ENCODE data around the gene COIL. TPM values are rescaled to one million over a fixed set of nuclear protein-coding genes. Genes with fewer than 3 reads are reported as not detected.
"Not testable (repeated sequence)": the region's sequence is repeated elsewhere in the genome, so short reads cannot be mapped to it uniquely, and the experiment has no call there.

COIL gene
- total and polyA plus RNA-seq, 2 experiments from 2014 or later, result 10.5 to 10.9 TPM

DNA sequence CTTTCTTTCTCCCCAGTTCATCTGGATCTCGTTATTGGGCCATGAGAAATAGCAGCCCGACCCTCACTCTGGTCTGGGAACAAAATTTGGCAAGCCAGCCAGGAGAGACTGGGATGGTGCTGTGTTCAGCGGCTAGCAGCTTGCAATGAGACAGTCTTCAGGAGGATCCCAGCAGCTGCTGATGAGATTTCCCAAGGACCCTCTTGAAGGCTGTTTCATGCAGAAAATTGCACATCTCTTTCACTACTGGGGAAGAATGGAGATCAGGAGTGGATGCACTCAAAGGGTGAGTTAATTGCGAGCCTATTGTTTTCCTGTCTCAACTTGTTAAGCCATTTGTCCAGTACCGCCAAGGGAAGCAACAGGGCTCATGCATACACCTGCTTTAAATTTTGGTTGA, 5.5 kb upstream of the COIL start:
- Histone ChIP-seq H3F3A (ENCODE audit: insufficient read depth) (no peaks in the 10 kb centered on the region), H3K36me3 (ENCODE audit: low read depth) (no peaks in the 10 kb centered on the region), H3K27me3 (replicated peaks; ENCODE audit: insufficient read depth) (no peaks in the 10 kb centered on the region), H3K79me2 (ENCODE audit: insufficient read depth) (no peaks in the 10 kb centered on the region), H3K9ac (no peak overlapping the region), H4K20me1 (ENCODE audit: insufficient read depth) (no peaks in the 10 kb centered on the region), H2AFZ (no peak overlapping the region), H3K4me3 (no peak overlapping the region), H3K4me1 (ENCODE audit: insufficient read depth) (no peaks in the 10 kb centered on the region), H3K4me2 (ENCODE audit: unreplicated experiment) (no peak overlapping the region), H3K27ac (no peak overlapping the region), H3K9me2 (ENCODE audit: insufficient read depth) (no peaks in the 10 kb centered on the region), H3K9me3 (ENCODE audit: low read depth) (no peaks in the 10 kb centered on the region)
- DNase-seq, result no peak
- in situ Hi-C loops (cut with MboI), result no loop called here
- no peak for TF ChIP-seq EZH2phosphoT487 (IDR thresholded peaks at IDR 0.05; ENCODE audit: insufficient read depth, low read depth)
- no peak for TF ChIP-seq EZH2 (IDR thresholded peaks at IDR 0.05; ENCODE audit: insufficient read depth, poor library complexity, severe bottlenecking)
- 28 to 34% methylated on average over 5 of the region's 5 CpGs for WGBS, 2 experiments (ENCODE audit: low coverage in 1 of 2, low lambda C conversion rate in 2 of 2, missing lambda C conversion rate in 2 of 2)

DNA sequence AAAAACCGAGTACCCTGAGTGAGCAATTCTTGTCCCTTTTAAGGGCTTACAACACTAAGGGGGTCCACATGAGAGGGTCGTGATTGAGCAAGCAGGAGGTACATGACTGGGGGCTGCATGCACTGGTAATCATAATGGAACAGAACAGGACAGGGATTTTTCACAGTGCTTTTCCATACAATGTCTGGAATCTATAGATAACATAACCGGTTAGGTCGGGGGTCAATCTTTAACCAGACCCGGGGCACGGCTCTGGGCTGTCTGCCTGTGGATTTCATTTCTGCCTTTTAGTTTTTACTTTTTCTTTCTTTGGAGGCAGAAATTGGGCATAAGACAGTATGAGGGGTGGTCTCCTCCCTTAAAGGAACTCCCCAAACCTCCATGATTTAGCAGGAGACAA, 4.8 kb upstream of the COIL start:
- DNase-seq; H3K27ac ChIP-seq; in situ Hi-C loops (cut with MboI); H2AFZ ChIP-seq; H3K4me2 ChIP-seq (ENCODE audit: unreplicated experiment); H3F3A ChIP-seq (ENCODE audit: insufficient read depth); H3K79me2 ChIP-seq (ENCODE audit: insufficient read depth); H3K9ac ChIP-seq; H3K4me1 ChIP-seq (ENCODE audit: insufficient read depth); H3K27me3 ChIP-seq (replicated peaks; ENCODE audit: insufficient read depth); H3K9me3 ChIP-seq (ENCODE audit: low read depth); H3K9me2 ChIP-seq (ENCODE audit: insufficient read depth); H4K20me1 ChIP-seq (ENCODE audit: insufficient read depth); H3K4me3 ChIP-seq; H3K36me3 ChIP-seq (ENCODE audit: low read depth): not testable (repeated sequence)
- WGBS, 2 experiments (ENCODE audit: low coverage in 1 of 2, low lambda C conversion rate in 2 of 2, missing lambda C conversion rate in 2 of 2), result 69 to 75% methylated on average over 6 of the region's 6 CpGs

DNA sequence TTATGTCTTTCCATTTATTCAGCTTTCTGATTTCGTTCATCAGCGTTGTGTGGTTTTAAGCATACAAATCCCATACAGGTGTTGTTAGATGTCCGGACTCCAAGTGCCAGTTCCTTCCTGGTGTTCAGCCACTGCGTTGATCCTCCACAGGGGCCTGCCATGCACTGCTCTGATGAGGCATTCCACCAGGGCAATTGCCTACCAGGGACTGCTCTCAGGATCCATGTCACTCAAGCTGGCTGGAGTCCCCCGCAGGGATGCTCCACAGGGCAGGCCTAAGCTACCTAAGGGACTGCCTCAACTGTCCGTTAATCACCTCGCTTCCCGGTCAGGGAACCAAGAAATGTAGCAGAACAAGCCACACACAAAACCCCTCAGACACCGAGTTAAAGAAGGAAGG, 4.4 kb upstream of the COIL start:
- 68 to 74% methylated on average over 9 of the region's 9 CpGs for WGBS, 2 experiments (ENCODE audit: low coverage in 1 of 2, low lambda C conversion rate in 2 of 2, missing lambda C conversion rate in 2 of 2)
- H4K20me1 ChIP-seq (ENCODE audit: insufficient read depth); H3K36me3 ChIP-seq (ENCODE audit: low read depth); H3K9me2 ChIP-seq (ENCODE audit: insufficient read depth); DNase-seq; H3K79me2 ChIP-seq (ENCODE audit: insufficient read depth); H3K9me3 ChIP-seq (ENCODE audit: low read depth); H3K4me3 ChIP-seq; H3K27ac ChIP-seq; H3F3A ChIP-seq (ENCODE audit: insufficient read depth); H3K4me2 ChIP-seq (ENCODE audit: unreplicated experiment); H3K27me3 ChIP-seq (replicated peaks; ENCODE audit: insufficient read depth); in situ Hi-C loops (cut with MboI); H3K4me1 ChIP-seq (ENCODE audit: insufficient read depth); H3K9ac ChIP-seq; H2AFZ ChIP-seq: not testable (repeated sequence)

DNA sequence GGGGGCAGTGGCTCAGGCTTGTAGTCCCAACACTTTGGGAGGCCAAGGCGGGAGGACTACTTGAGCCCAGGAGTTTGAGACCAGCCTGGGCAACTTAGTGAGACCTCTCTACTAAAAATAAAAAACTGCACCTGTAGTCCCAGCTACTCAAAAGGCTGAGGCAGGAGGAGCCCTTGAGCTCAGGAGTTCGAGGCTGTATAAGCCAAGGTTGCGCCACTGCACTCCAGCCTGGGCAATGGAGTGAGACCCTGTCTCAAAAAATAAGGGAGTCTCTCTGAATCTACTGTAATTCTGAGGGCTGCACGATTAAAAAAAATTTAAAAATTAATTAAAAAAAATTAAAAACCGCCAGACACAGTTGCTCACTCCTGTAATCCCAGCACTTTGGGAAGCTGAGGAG, 3.9 kb downstream of the COIL start:
- Histone ChIP-seq H3F3A (ENCODE audit: insufficient read depth) (no peaks in the 10 kb centered on the region), H3K79me2 (ENCODE audit: insufficient read depth) (peaks cover 87% of the 10 kb centered on the region), H3K9me3 (ENCODE audit: low read depth) (no peaks in the 10 kb centered on the region), H3K27me3 (replicated peaks; ENCODE audit: insufficient read depth) (no peaks in the 10 kb centered on the region), H3K9ac (no peak overlapping the region), H3K4me2 (ENCODE audit: unreplicated experiment) (no peak overlapping the region), H3K4me3 (no peak overlapping the region), H3K4me1 (ENCODE audit: insufficient read depth) (peaks cover 13% of the 10 kb centered on the region; the same call in 1 of the 2 replicates), H3K27ac (no peak overlapping the region), H4K20me1 (ENCODE audit: insufficient read depth) (no peaks in the 10 kb centered on the region), H3K9me2 (ENCODE audit: insufficient read depth) (no peaks in the 10 kb centered on the region), H3K36me3 (ENCODE audit: low read depth) (no peaks in the 10 kb centered on the region), H2AFZ (no peak overlapping the region)
- no peak for TF ChIP-seq EZH2 (IDR thresholded peaks at IDR 0.05; ENCODE audit: insufficient read depth, poor library complexity, severe bottlenecking)
- TF ChIP-seq EZH2phosphoT487 (IDR thresholded peaks at IDR 0.05; ENCODE audit: insufficient read depth, low read depth), result no peak
- WGBS, 2 experiments (ENCODE audit: low coverage in 1 of 2, low lambda C conversion rate in 2 of 2, missing lambda C conversion rate in 2 of 2), result 95 to 97% methylated on average over 5 of the region's 5 CpGs
- in situ Hi-C loops (cut with MboI), result no loop called here
- no peak for DNase-seq

DNA sequence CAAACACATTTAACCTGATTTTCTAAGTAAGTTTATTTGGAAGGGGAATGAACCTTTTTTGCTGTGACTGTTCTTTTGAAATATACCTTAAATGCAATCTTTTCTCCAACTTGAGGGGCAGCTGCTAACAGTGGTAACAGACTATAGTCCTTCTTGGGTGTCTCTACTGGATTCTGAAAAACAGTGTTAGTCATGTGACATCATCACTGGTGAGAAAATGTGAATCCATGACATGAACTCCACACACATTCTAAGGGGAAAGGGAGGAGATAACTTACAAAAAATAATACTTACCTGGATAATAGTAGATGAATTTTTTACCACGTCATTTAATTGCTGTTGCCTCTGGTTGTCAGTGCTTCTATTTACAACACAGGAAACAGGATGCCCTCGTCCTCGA, 11.3 kb downstream of the COIL start:
- H3K79me2 ChIP-seq (ENCODE audit: insufficient read depth), result peaks cover 45% of the 10 kb centered on the region
- H3K9me2 ChIP-seq (ENCODE audit: insufficient read depth), result no peaks in the 10 kb centered on the region
- no peak overlapping the region for H3K4me2 ChIP-seq (ENCODE audit: unreplicated experiment)
- H3K4me3 ChIP-seq, result no peak overlapping the region
- peaks cover 24% of the 10 kb centered on the region; the same call in 1 of the 2 replicates for H3K36me3 ChIP-seq (ENCODE audit: low read depth)
- no peaks in the 10 kb centered on the region for H3K9me3 ChIP-seq (ENCODE audit: low read depth)
- no peak for TF ChIP-seq EZH2phosphoT487 (IDR thresholded peaks at IDR 0.05; ENCODE audit: insufficient read depth, low read depth)
- no peak for TF ChIP-seq EZH2 (IDR thresholded peaks at IDR 0.05; ENCODE audit: insufficient read depth, poor library complexity, severe bottlenecking)
- H3F3A ChIP-seq (ENCODE audit: insufficient read depth), result no peaks in the 10 kb centered on the region
- no peaks in the 10 kb centered on the region for H3K27me3 ChIP-seq (replicated peaks; ENCODE audit: insufficient read depth)
- H3K4me1 ChIP-seq (ENCODE audit: insufficient read depth), result peaks cover 13% of the 10 kb centered on the region
- WGBS, 2 experiments (ENCODE audit: low coverage in 1 of 2, low lambda C conversion rate in 2 of 2, missing lambda C conversion rate in 2 of 2), result 60 to 70% methylated on average over 3 of the region's 3 CpGs
- no peak for DNase-seq
- in situ Hi-C loops (cut with MboI), result loop anchor here (10.0 kb wide), 1 partner anchor 355 kb away; the partner anchor contains the start of gene NOG
- H2AFZ ChIP-seq, result no peak overlapping the region
- H3K27ac ChIP-seq, result no peak overlapping the region
- H3K9ac ChIP-seq, result no peak overlapping the region
- no peaks in the 10 kb centered on the region for H4K20me1 ChIP-seq (ENCODE audit: insufficient read depth)

Measured in GM23248 (cell line).